Common myeloid progenitor, CD34-positive (primary cell): ENCODE measurements around the gene SLC22A3.

ENCODE experiments used
- CTCF ChIA-PET: fragments of 350-600 bp; sonication (Branson Sonifier 250); formaldehyde crosslinking; loops from one replicate; lab custom pipeline; 2021; ENCODE audit warnings: antibody characterized with exemption; lab: Charles Lee
- POLR2A ChIA-PET: fragments of 350-600 bp; sonication (Branson Sonifier 250); formaldehyde crosslinking; loops from one replicate; lab custom pipeline; 2021; ENCODE audit warnings: antibody characterized with exemption; lab: Charles Lee
- DNase-seq, 3 donors: peaks; one replicate each; pipeline versions ENCODE4 v3.0.0 to v3.0.0-alpha.2; 2013
- H3K27ac ChIP-seq, 2 experiments: 1 replicate in 1 of 2; 2 replicates in 1 of 2; pipeline ENCODE4 v1.7.0; 2013; ENCODE audit warnings: inconsistent platforms in 2 of 2, low read length in 2 of 2, mild to moderate bottlenecking in 2 of 2, low read depth in 1 of 2, moderate library complexity in 1 of 2; ENCODE audit not compliant: severe bottlenecking in 2 of 2, insufficient read depth in 1 of 2, poor library complexity in 1 of 2
- H3K27me3 ChIP-seq, 5 experiments: replicated peaks in 2 of 5; 1 replicate in 3 of 5; 2 replicates in 2 of 5; pipeline versions ENCODE4 v1.6.1 to v1.7.0; 2013; ENCODE audit warnings: low read length in 4 of 5, mild to moderate bottlenecking in 2 of 5, moderate library complexity in 2 of 5, inconsistent platforms in 1 of 5; ENCODE audit not compliant: insufficient read depth in 5 of 5, control insufficient read depth in 4 of 5
- H3K36me3 ChIP-seq, 4 experiments: 1 replicate in 2 of 4; 2 replicates in 2 of 4; pipeline versions ENCODE4 v1.6.1 to v1.7.0; 2013; ENCODE audit warnings: low read length in 3 of 4, control low read depth in 1 of 4, mild to moderate bottlenecking in 1 of 4; ENCODE audit not compliant: control insufficient read depth in 4 of 4, insufficient read depth in 4 of 4
- H3K4me1 ChIP-seq, 4 experiments: 1 replicate in 3 of 4; 2 replicates in 1 of 4; pipeline versions ENCODE4 v1.6.1 to v1.7.1; 2013; ENCODE audit warnings: low read length in 3 of 4, mild to moderate bottlenecking in 3 of 4, control low read depth in 1 of 4, inconsistent platforms in 1 of 4, moderate library complexity in 1 of 4; ENCODE audit not compliant: control insufficient read depth in 4 of 4, insufficient read depth in 4 of 4; ENCODE audit errors: control extremely low read depth in 1 of 4
- H3K4me3 ChIP-seq, 7 experiments: 1 replicate in 4 of 7; 2 replicates in 3 of 7; pipeline versions ENCODE4 v1.5.1 to v1.7.0; 2013; ENCODE audit warnings: mild to moderate bottlenecking in 7 of 7, low read length in 6 of 7, moderate library complexity in 6 of 7, inconsistent platforms in 2 of 7, low read depth in 2 of 7, control low read depth in 1 of 7; ENCODE audit not compliant: insufficient read depth in 4 of 7, control insufficient read depth in 1 of 7; ENCODE audit errors: extremely low read depth in 1 of 7
- H3K9me3 ChIP-seq, 5 experiments: 1 replicate in 4 of 5; 2 replicates in 1 of 5; pipeline versions ENCODE4 v1.6.1 to v1.7.1; 2013; ENCODE audit warnings: low read length in 4 of 5, mild to moderate bottlenecking in 2 of 5, inconsistent platforms in 1 of 5, low read depth in 1 of 5, moderate library complexity in 1 of 5; ENCODE audit not compliant: control insufficient read depth in 4 of 5, insufficient read depth in 2 of 5; ENCODE audit errors: control extremely low read depth in 1 of 5
- WGBS: methylation state at CpG from one replicate; pipeline ENCODE4 v1.1.5; 2013; ENCODE audit not compliant: insufficient coverage; 5-methylcytosine and 5-hydroxymethylcytosine counted together

The SLC22A3 gene

GRCh38 chr6:160305926-160306713 lies 42.1 kb upstream of the SLC22A3 start:
- no peaks in the 10 kb centered on the region for H3K36me3 ChIP-seq
- no peaks in the 10 kb centered on the region for H3K27me3 ChIP-seq
- no peak for DNase-seq
- peaks cover 0 to 12% (median 0%) of the 10 kb centered on the region in 5 experiments for H3K9me3 ChIP-seq
- no peak overlapping the region for H3K4me3 ChIP-seq
- POLR2A ChIA-PET = no interaction called here
- H3K4me1 ChIP-seq = no peaks in the 10 kb centered on the region
- 79% methylated on average over 6 of the region's 7 CpGs for WGBS
- no peak overlapping the region for H3K27ac ChIP-seq
- CTCF ChIA-PET = no interaction called here

- POLR2A ChIA-PET = no interaction called here
- DNase-seq = no peak
- H3K9me3 ChIP-seq = peaks cover 0 to 24% (median 7%) of the 10 kb centered on the region in 5 experiments
- H3K36me3 ChIP-seq = no peaks in the 10 kb centered on the region
- CTCF ChIA-PET = no interaction called here
- H3K4me1 ChIP-seq = no peaks in the 10 kb centered on the region
- peaks cover 0 to 2% (median 0%) of the 10 kb centered on the region in 5 experiments for H3K27me3 ChIP-seq
- H3K27ac ChIP-seq = no peak overlapping the region
- H3K4me3 ChIP-seq = no peak overlapping the region
These were observed 38.5 kb upstream of the SLC22A3 start for GRCh38 chr6:160309718-160310117.

DNA sequence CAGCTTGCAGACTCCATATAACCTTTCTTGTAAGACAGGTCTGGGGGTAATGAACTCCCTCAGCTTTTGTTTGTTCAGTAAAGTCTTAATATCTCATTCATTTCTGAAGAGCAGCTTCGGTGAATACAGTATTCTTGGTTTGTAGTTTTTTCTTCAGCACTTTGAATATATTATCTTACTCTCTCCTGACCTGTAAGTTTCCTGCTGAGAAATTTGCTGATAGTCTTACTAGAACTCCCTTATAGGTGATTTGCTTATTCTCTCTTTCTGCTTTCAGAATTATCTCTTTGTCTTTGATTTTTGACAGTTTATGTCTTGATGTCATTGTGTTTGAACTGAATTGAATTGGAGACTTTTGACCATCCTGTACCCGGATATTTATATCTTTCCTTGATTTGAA lies 35.3 kb upstream of the SLC22A3 start:
- CTCF ChIA-PET = no interaction called here
- Histone ChIP-seq H3K36me3 (no peaks in the 10 kb centered on the region), H3K27me3 (peaks cover 0 to 2% (median 0%) of the 10 kb centered on the region in 5 experiments), H3K4me1 (no peaks in the 10 kb centered on the region), H3K27ac (no peak overlapping the region), H3K4me3 (no peak overlapping the region), H3K9me3 (peaks cover 0 to 24% (median 8%) of the 10 kb centered on the region in 5 experiments)
- no peak for DNase-seq
- no CpG with 5 or more reads among the region's 2 CpGs for WGBS
- POLR2A ChIA-PET = no interaction called here

DNA sequence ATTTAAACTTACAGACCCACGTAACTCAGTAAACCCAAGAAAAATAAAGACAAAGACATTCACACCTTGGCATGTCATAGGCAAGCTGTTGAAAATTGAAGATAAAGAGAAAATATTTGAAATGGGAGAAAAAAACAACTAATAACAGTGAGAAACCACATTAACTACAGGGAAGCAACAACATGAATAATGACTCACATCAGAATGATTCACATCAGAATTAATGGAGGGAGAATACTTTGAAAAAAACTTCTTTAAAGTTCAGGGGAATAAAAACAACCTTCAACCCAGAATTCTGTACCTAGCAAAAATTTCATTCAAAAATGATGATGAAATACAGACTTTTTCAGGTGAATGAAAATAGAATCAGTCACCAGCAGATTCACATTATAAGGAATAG lies 32.9 kb upstream of the SLC22A3 start:
- no peak for DNase-seq
- Histone ChIP-seq H3K4me3 (no peak overlapping the region), H3K27ac (no peak overlapping the region), H3K4me1 (no peaks in the 10 kb centered on the region), H3K9me3 (peaks cover 0 to 16% (median 8%) of the 10 kb centered on the region in 5 experiments), H3K27me3 (peaks cover 0 to 2% (median 0%) of the 10 kb centered on the region in 5 experiments), H3K36me3 (no peaks in the 10 kb centered on the region)
- WGBS = no CpG with 5 or more reads among the region's 1 CpG
- ChIA-PET POLR2A (interaction anchor here (0.6 kb wide), 1 partner anchor 678 kb away, joined by 3 read pairs; no protein-coding TSS in a partner anchor), CTCF (no interaction called here)

- ChIA-PET CTCF (interaction anchor here (1.0 kb wide), 1 partner anchor 9 kb away, joined by 5 read pairs; no protein-coding TSS in a partner anchor), POLR2A (no interaction called here)
- no peak for DNase-seq
- Histone ChIP-seq H3K9me3 (peaks cover 0 to 15% (median 8%) of the 10 kb centered on the region in 5 experiments), H3K4me1 (no peaks in the 10 kb centered on the region), H3K4me3 (no peak overlapping the region), H3K27ac (no peak overlapping the region), H3K36me3 (no peaks in the 10 kb centered on the region), H3K27me3 (peaks cover 0 to 2% (median 0%) of the 10 kb centered on the region in 5 experiments)
These were observed 31.9 kb upstream of the SLC22A3 start for GRCh38 chr6:160316261-160316660.

DNA sequence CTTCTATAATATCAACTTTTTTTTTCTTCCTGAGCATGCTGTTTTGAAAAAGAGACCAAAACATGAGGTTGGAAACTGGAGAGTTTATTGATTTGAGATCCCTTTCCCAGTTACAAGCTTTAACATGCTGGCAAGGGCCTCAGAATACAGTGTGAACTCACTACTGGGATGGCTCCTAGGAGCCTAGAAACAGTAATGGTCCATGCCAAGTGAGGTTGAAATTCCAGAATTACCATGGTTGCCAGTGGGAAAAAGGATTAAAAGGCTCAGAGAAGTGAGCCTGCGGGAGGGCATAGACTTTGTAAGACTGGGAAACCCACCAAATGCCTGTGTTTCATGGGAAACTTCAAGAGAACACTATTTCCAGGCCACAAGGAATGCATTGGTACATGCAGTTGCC lies 28.9 kb upstream of the SLC22A3 start:
- WGBS = 100% methylated on average over 1 of the region's 1 CpG
- DNase-seq = no peak
- Histone ChIP-seq H3K36me3 (no peaks in the 10 kb centered on the region), H3K9me3 (peaks cover 0 to 5% (median under 1%) of the 10 kb centered on the region in 5 experiments), H3K4me1 (no peaks in the 10 kb centered on the region), H3K4me3 (no peak overlapping the region), H3K27ac (no peak overlapping the region), H3K27me3 (no peaks in the 10 kb centered on the region)
- ChIA-PET CTCF (no interaction called here), POLR2A (no interaction called here)

GRCh38 chr6:160321729-160322505 lies 26.3 kb upstream of the SLC22A3 start:
- Histone ChIP-seq H3K36me3 (no peaks in the 10 kb centered on the region), H3K27me3 (no peaks in the 10 kb centered on the region), H3K27ac (no peak overlapping the region), H3K4me1 (no peaks in the 10 kb centered on the region), H3K9me3 (peaks cover 0 to 4% (median 0%) of the 10 kb centered on the region in 5 experiments), H3K4me3 (no peak overlapping the region)
- POLR2A ChIA-PET = no interaction called here
- 93% methylated on average over 3 of the region's 5 CpGs for WGBS
- CTCF ChIA-PET = interaction anchor here (0.6 kb wide), 1 partner anchor 117 kb away, joined by 4 read pairs; no protein-coding TSS in a partner anchor
- DNase-seq = no peak
